Spleen (tissue), 7 donors: ENCODE data around the gene WFDC6.

Source experiments
- POLR2A ChIP-seq, 3 donors: fragments of 450-650 bp; IDR thresholded peaks; one replicate each; pipeline ENCODE4 v1.5.1; 2017; ENCODE audit warnings: antibody characterized with exemption in 3 of 3, mild to moderate bottlenecking in 1 of 3
- TF ChIP-seq, protein P1 (sequence below), 11 experiments: fragments of 200-600 bp in 7 of 11; fragments of 450-650 bp in 4 of 11; sonication (generic) in 4 of 11; IDR thresholded peaks in 8 of 11; conservative IDR thresholded peaks in 3 of 11; 1 replicate in 7 of 11; 2 replicates in 4 of 11; pipeline versions ENCODE4 v1.4.0 to v1.8.0; 2016 to 2021; ENCODE audit warnings: antibody characterized with exemption in 11 of 11, inconsistent platforms in 4 of 11, mild to moderate bottlenecking in 1 of 11
- donor health status: DM: no; HTN: no; CAD: no; lungs with moderate emphysema.
- donor health status: DM: no; HTN: no; CAD: no.
- donor health status: DM: no; HTN: no; CAD: no.

DNA sequence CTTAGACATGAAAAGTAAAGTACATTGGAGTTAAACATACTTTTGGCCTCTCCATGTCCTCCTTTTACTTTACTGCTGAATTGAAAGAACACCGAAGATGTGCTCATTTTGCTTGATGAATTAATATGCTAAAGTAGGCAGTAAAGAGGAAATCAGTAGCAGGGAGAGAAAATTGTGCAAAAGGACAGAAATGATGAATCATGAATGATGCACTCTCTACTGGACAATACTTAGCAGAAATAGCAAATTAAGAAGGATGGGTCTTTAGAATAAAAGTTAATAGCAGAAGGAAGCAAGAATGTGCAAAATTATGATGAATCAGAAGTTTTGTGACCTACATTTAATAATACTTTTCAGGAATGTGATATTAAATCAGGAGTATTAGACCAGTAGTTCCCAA, 15.5 kb downstream of the WFDC6 start:
- TF ChIP-seq, protein P1, sequence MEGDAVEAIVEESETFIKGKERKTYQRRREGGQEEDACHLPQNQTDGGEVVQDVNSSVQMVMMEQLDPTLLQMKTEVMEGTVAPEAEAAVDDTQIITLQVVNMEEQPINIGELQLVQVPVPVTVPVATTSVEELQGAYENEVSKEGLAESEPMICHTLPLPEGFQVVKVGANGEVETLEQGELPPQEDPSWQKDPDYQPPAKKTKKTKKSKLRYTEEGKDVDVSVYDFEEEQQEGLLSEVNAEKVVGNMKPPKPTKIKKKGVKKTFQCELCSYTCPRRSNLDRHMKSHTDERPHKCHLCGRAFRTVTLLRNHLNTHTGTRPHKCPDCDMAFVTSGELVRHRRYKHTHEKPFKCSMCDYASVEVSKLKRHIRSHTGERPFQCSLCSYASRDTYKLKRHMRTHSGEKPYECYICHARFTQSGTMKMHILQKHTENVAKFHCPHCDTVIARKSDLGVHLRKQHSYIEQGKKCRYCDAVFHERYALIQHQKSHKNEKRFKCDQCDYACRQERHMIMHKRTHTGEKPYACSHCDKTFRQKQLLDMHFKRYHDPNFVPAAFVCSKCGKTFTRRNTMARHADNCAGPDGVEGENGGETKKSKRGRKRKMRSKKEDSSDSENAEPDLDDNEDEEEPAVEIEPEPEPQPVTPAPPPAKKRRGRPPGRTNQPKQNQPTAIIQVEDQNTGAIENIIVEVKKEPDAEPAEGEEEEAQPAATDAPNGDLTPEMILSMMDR (IDR thresholded peaks at IDR 0.05 in 8 of 11, conservative IDR thresholded peaks at IDR 0.05 in 3 of 11) = no peak
- TF ChIP-seq POLR2A (IDR thresholded peaks at IDR 0.05) = no peak
